Stimulated activated naive CD8-positive, alpha-beta T cell treated with anti-CD3 and anti-CD28 coated beads, Interleukin-15, Interleukin-2, amounts not matched to agents 100 ng/mL and 50 ng/mL, for 24 hours (primary cell): Measurements from ENCODE around the gene MYO1A.
"Not testable (repeated sequence)": the region's sequence is repeated elsewhere in the genome, so short reads cannot be mapped to it uniquely, and the experiment has no call there.

Experiments used
- H3K27ac Mint-ChIP-seq: one replicate; pipeline ENCODE4 v1.8.0; 2021; ENCODE audit warnings: mild to moderate bottlenecking, mixed read lengths
- H3K27me3 Mint-ChIP-seq: one replicate; pipeline ENCODE4 v1.8.0; 2021; ENCODE audit warnings: mixed read lengths
- H3K36me3 Mint-ChIP-seq: one replicate; pipeline ENCODE4 v1.8.0; 2021; ENCODE audit warnings: low read depth, mixed read lengths
- H3K4me1 Mint-ChIP-seq: one replicate; pipeline ENCODE4 v1.8.0; 2021; ENCODE audit warnings: low read depth, mixed read lengths
- H3K4me3 Mint-ChIP-seq: one replicate; pipeline ENCODE4 v1.8.0; 2021; ENCODE audit warnings: mild to moderate bottlenecking, mixed read lengths
- H3K9me3 Mint-ChIP-seq: one replicate; pipeline ENCODE4 v1.8.0; 2021; ENCODE audit warnings: mixed read lengths

Gene MYO1A

GRCh38 chr12:57069523-57069922 is 19.6 kb upstream of the MYO1A start:
- H3K27me3 Mint-ChIP-seq: no peaks in the 10 kb centered on the region
- H3K4me1 Mint-ChIP-seq: peaks cover 85% of the 10 kb centered on the region
- peaks cover 66% of the 10 kb centered on the region for H3K36me3 Mint-ChIP-seq
- H3K9me3 Mint-ChIP-seq: peaks cover 4% of the 10 kb centered on the region
- peak overlapping the region; percentile 69 for H3K4me3 Mint-ChIP-seq
- H3K27ac Mint-ChIP-seq: peak overlapping the region; percentile 89

DNA sequence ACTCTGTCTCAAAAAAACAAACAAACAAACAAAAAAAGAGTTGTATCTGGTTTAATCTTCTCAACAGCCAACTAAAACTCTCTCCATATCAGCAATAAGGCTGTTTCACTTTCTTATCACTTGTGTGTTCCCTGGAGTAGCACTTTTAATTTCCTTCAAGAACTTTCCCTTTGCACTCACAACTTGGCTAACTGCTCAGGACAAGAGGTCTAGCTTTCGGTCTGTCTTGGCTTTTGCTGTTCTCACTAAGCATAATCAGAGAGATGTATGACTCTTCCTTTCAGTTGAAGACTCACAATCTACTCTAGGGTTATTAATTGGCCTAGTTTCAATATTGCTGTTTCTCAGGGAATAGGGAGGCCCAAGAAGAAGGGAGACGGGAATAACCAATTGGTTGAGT is 16.3 kb upstream of the MYO1A start:
- Mint-ChIP-seq H3K27ac (peak overlapping the region; percentile 95), H3K36me3 (peaks cover 62% of the 10 kb centered on the region), H3K27me3 (no peaks in the 10 kb centered on the region), H3K4me3 (peak overlapping the region; percentile 38), H3K4me1 (peaks cover 89% of the 10 kb centered on the region), H3K9me3 (peaks cover 4% of the 10 kb centered on the region)

DNA sequence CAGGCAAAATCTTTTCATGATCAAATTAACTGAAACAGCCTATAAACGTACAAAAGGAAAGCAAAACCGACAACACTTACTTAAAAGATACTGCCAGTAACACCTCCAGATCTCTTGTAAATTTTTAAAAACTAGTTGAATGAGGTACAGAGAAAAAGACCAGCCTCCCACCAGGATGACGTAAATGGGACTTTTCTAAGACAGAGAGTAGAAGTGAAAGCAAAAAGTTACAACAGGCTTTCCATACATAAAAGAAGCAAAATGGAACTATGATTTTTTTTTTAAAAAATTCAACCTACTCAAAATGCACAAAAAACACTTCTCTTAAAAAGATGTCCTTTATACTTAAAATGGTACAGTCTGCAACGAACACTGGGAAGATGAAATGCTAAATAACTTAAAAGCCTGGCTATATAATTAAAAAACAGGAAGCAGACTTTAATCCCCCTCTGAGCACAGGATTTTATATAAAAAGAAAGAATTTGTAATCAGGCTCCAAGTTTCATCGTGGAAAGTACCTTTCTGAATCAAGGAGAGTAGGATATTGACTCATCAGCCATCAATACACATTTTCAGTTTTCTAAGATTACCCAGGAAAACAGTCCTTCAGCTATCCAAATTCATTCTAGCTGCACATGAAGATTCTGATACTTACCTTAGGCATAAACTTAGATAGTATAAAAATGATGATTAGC is 14.2 kb upstream of the MYO1A start:
- Mint-ChIP-seq H3K27ac (peak overlapping the region; percentile 95), H3K4me3 (peak overlapping the region; percentile 85), H3K27me3 (no peaks in the 10 kb centered on the region), H3K36me3 (peaks cover 59% of the 10 kb centered on the region), H3K9me3 (peaks cover 4% of the 10 kb centered on the region), H3K4me1 (peaks cover 76% of the 10 kb centered on the region)

- no peak overlapping the region for H3K27ac Mint-ChIP-seq
- H3K36me3 Mint-ChIP-seq: peaks cover 68% of the 10 kb centered on the region
- H3K4me3 Mint-ChIP-seq: no peak overlapping the region
- H3K4me1 Mint-ChIP-seq: peaks cover 48% of the 10 kb centered on the region
- no peaks in the 10 kb centered on the region for H3K27me3 Mint-ChIP-seq
- H3K9me3 Mint-ChIP-seq: no peaks in the 10 kb centered on the region
Measured at GRCh38 chr12:57058454-57058853, 8.5 kb upstream of the MYO1A start.

DNA sequence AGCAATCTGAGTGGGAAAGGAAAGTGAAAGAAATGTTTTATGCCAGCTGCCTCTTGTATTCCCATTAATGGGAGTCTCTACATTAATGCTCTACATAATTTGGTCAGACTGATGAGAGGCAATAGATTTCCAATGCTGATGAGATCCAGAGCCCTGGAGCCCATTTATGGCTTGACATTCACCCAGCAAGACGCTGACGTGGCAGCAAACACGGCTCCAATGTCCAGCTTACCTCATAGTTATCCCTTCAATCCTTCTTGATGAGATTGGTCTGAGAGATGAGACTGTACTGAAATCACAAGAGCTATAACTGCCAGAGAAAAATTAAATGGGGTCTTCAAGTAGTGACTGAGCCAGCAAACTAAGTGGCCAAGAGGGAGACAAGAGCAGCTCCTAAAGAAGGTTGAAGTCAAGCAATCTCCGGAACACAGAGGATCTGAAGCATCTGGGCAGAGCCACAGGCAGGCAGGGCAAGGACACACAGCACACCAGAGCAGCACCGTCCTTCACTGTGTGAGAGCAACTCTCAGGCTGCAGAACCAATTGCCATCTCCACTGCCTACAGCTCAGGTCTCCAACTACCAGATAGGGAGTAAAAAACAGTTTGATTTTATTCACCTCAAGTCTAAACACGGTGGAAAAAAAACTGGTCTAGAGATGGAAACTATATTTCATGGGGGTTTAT is 7.3 kb upstream of the MYO1A start:
- no peaks in the 10 kb centered on the region for H3K9me3 Mint-ChIP-seq
- no peak overlapping the region for H3K4me3 Mint-ChIP-seq
- H3K36me3 Mint-ChIP-seq: peaks cover 71% of the 10 kb centered on the region
- H3K27me3 Mint-ChIP-seq: no peaks in the 10 kb centered on the region
- H3K27ac Mint-ChIP-seq: no peak overlapping the region
- H3K4me1 Mint-ChIP-seq: peaks cover 36% of the 10 kb centered on the region

- Mint-ChIP-seq H3K4me1 (peaks cover 43% of the 10 kb centered on the region), H3K27me3 (no peaks in the 10 kb centered on the region), H3K27ac (no peak overlapping the region), H3K4me3 (no peak overlapping the region), H3K36me3 (peaks cover 68% of the 10 kb centered on the region), H3K9me3 (no peaks in the 10 kb centered on the region)
Measured at GRCh38 chr12:57055824-57056223, 5.9 kb upstream of the MYO1A start.

- H3K27ac Mint-ChIP-seq, H3K27me3 Mint-ChIP-seq: not testable (repeated sequence)
- peaks cover 40% of the 10 kb centered on the region for H3K4me1 Mint-ChIP-seq
Measured at GRCh38 chr12:57053901-57054300, 4.0 kb upstream of the MYO1A start.

GRCh38 chr12:57053146-57053545 is 3.2 kb upstream of the MYO1A start:
- not testable (repeated sequence) for H3K27me3 Mint-ChIP-seq, H3K9me3 Mint-ChIP-seq, H3K4me3 Mint-ChIP-seq, H3K27ac Mint-ChIP-seq
- Mint-ChIP-seq H3K4me1 (peaks cover 42% of the 10 kb centered on the region), H3K36me3 (peaks cover 43% of the 10 kb centered on the region)

More at GRCh38 chr12:57053901-57054300, 4.0 kb upstream of the MYO1A start:
- not testable (repeated sequence) for H3K4me3 Mint-ChIP-seq, H3K9me3 Mint-ChIP-seq
- peaks cover 51% of the 10 kb centered on the region for H3K36me3 Mint-ChIP-seq

- H3K27ac Mint-ChIP-seq: no peak overlapping the region
- H3K27me3 Mint-ChIP-seq: peaks cover under 1% of the 10 kb centered on the region
- no peak overlapping the region for H3K4me3 Mint-ChIP-seq
- peaks cover 44% of the 10 kb centered on the region for H3K4me1 Mint-ChIP-seq
- no peaks in the 10 kb centered on the region for H3K9me3 Mint-ChIP-seq
- peaks cover 24% of the 10 kb centered on the region for H3K36me3 Mint-ChIP-seq
Measured at GRCh38 chr12:57051011-57051410, 1.1 kb upstream of the MYO1A start.

DNA sequence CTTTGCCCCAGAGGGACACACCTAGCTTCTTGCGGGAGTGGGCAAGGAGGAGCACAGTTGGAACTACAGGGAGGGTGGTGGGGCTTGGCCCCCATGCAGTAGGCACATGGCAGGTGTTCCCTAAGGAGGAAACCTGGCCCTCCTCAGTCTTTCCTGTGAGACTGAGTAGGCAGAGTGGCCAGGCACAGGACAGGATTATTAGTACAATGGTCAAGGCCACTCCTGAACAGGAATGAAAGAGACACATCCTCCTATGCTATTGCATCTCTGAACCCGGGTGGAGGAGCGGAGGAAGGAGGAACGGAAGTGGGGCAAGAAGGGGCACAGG is 846 bp downstream of the MYO1A start:
- peaks cover 13% of the 10 kb centered on the region for H3K36me3 Mint-ChIP-seq
- H3K27ac Mint-ChIP-seq: no peak overlapping the region
- H3K4me3 Mint-ChIP-seq: no peak overlapping the region
- no peaks in the 10 kb centered on the region for H3K9me3 Mint-ChIP-seq
- H3K27me3 Mint-ChIP-seq: peaks cover 4% of the 10 kb centered on the region
- peaks cover 52% of the 10 kb centered on the region for H3K4me1 Mint-ChIP-seq

GRCh38 chr12:57048423-57049118 is 1.4 kb downstream of the MYO1A start:
- Mint-ChIP-seq H3K4me3 (no peak overlapping the region), H3K36me3 (peaks cover 8% of the 10 kb centered on the region), H3K9me3 (no peaks in the 10 kb centered on the region), H3K27me3 (peaks cover 4% of the 10 kb centered on the region), H3K27ac (peak overlapping the region; percentile 60), H3K4me1 (peaks cover 52% of the 10 kb centered on the region)

GRCh38 chr12:57047981-57048380 is 1.9 kb downstream of the MYO1A start:
- no peaks in the 10 kb centered on the region for H3K9me3 Mint-ChIP-seq
- peaks cover 4% of the 10 kb centered on the region for H3K27me3 Mint-ChIP-seq
- H3K4me1 Mint-ChIP-seq: peaks cover 52% of the 10 kb centered on the region
- peak overlapping the region; percentile 80 for H3K27ac Mint-ChIP-seq
- H3K4me3 Mint-ChIP-seq: peak overlapping the region; percentile 24
- peaks cover 2% of the 10 kb centered on the region for H3K36me3 Mint-ChIP-seq

- no peaks in the 10 kb centered on the region for H3K9me3 Mint-ChIP-seq
- H3K4me3 Mint-ChIP-seq: peak overlapping the region; percentile 24
- H3K36me3 Mint-ChIP-seq: no peaks in the 10 kb centered on the region
- peaks cover 4% of the 10 kb centered on the region for H3K27me3 Mint-ChIP-seq
- peak overlapping the region; percentile 80 for H3K27ac Mint-ChIP-seq
- H3K4me1 Mint-ChIP-seq: peaks cover 52% of the 10 kb centered on the region
Measured at GRCh38 chr12:57046947-57047890, 2.7 kb downstream of the MYO1A start.

GRCh38 chr12:57046086-57046791 is 3.7 kb downstream of the MYO1A start:
- Mint-ChIP-seq H3K4me1 (peaks cover 48% of the 10 kb centered on the region), H3K4me3 (no peak overlapping the region), H3K27ac (peak overlapping the region; percentile 71), H3K9me3 (no peaks in the 10 kb centered on the region), H3K27me3 (peaks cover 4% of the 10 kb centered on the region), H3K36me3 (no peaks in the 10 kb centered on the region)
